RWPE2 (cell line): Measurements from ENCODE around the gene EFNB3.

Source experiments
- ATAC-seq: fragments of 200-7000 bp; cut with Tn5 transposase; 3 replicates; pipeline ENCODE4 v1.9.1; 2021; ENCODE audit warnings: low read depth
- DNase-seq: peaks from one replicate; pipeline ENCODE4 v3.0.0-alpha.2; 2020; ENCODE audit warnings: low spot score
- H3K27ac ChIP-seq: fragments of 450-650 bp; 2 replicates; pipeline ENCODE4 v1.5.1; 2017; ENCODE audit warnings: mild to moderate bottlenecking; ENCODE audit not compliant: poor library complexity, severe bottlenecking
- H3K27me3 ChIP-seq: fragments of 250-450 bp; sonication (Bioruptor Pico); 2 replicates; pipeline ENCODE4 v1.5.1; 2021; ENCODE audit warnings: mild to moderate bottlenecking, moderate library complexity; ENCODE audit not compliant: insufficient read depth, poor library complexity, severe bottlenecking
- H3K36me3 ChIP-seq: fragments of 250-450 bp; sonication (Bioruptor Pico); 2 replicates; pipeline ENCODE4 v1.5.1; 2020; ENCODE audit warnings: low read depth, mild to moderate bottlenecking, moderate library complexity
- H3K4me1 ChIP-seq: fragments of 250-450 bp; sonication (Bioruptor Pico); 2 replicates; pipeline ENCODE4 v1.5.1; 2021; ENCODE audit warnings: mild to moderate bottlenecking, moderate library complexity; ENCODE audit not compliant: insufficient read depth, poor library complexity, severe bottlenecking
- H3K4me3 ChIP-seq: fragments of 250-450 bp; sonication (Bioruptor Pico); 2 replicates; pipeline ENCODE4 v1.5.1; 2021; ENCODE audit warnings: mild to moderate bottlenecking, moderate library complexity; ENCODE audit not compliant: severe bottlenecking
- H3K9me3 ChIP-seq: fragments of 250-450 bp; sonication (Bioruptor Pico); 2 replicates; pipeline ENCODE4 v1.5.1; 2021; ENCODE audit warnings: mild to moderate bottlenecking, moderate library complexity; ENCODE audit not compliant: severe bottlenecking
- TF ChIP-seq, protein P1 (sequence below): fragments of 450-650 bp; IDR thresholded peaks from one replicate; pipeline ENCODE4 v1.5.1; 2017; ENCODE audit warnings: mild to moderate bottlenecking, moderate library complexity; ENCODE audit not compliant: poor library complexity, severe bottlenecking

The EFNB3 gene

DNA sequence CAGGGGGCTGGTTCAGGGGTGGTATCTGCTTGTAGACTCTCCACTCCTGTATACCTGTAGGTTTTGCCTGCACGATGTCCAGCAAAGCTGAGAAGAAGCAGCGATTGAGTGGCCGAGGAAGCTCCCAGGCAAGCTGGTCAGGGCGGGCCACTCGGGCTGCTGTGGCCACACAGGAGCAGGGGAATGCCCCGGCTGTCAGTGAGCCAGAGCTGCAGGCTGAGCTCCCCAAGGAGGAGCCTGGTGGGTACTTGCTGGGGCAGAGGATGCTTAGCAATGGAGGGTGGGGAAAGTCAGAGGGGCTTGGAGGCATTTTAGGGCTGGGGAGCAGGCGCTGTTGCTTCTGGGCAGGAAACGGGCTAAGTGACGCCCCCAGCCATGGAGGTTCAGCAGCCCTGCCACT, 14.7 kb downstream of the EFNB3 start:
- Histone ChIP-seq H3K27ac (no peak overlapping the region), H3K9me3 (no peaks in the 10 kb centered on the region), H3K4me1 (no peaks in the 10 kb centered on the region), H3K4me3 (no peak overlapping the region), H3K27me3 (no peaks in the 10 kb centered on the region), H3K36me3 (no peaks in the 10 kb centered on the region)
- no peak for ATAC-seq
- DNase-seq, result no peak
- TF ChIP-seq, protein P1, sequence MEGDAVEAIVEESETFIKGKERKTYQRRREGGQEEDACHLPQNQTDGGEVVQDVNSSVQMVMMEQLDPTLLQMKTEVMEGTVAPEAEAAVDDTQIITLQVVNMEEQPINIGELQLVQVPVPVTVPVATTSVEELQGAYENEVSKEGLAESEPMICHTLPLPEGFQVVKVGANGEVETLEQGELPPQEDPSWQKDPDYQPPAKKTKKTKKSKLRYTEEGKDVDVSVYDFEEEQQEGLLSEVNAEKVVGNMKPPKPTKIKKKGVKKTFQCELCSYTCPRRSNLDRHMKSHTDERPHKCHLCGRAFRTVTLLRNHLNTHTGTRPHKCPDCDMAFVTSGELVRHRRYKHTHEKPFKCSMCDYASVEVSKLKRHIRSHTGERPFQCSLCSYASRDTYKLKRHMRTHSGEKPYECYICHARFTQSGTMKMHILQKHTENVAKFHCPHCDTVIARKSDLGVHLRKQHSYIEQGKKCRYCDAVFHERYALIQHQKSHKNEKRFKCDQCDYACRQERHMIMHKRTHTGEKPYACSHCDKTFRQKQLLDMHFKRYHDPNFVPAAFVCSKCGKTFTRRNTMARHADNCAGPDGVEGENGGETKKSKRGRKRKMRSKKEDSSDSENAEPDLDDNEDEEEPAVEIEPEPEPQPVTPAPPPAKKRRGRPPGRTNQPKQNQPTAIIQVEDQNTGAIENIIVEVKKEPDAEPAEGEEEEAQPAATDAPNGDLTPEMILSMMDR, result no peak

DNA sequence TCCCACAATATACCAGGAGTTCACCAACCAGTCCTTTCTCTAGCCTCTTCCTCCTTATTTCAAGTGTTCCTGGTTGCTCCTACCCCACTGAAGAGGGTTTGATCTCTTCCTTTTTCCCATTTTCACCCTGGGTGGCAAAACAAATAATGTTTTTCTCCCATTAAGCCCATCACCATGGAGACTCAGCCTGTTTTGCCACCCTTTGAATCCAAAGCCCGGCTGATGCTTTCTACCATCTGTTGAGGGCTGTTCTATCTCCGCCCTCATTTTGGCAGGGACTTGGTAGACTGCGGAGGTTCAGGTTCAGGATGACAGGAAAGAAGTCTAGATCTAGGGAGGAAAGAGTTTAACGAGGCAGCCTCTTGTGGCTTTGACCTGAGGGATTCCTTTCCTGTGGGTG, 15.1 kb downstream of the EFNB3 start:
- no peaks in the 10 kb centered on the region for H3K27me3 ChIP-seq
- H3K27ac ChIP-seq, result no peak overlapping the region
- TF ChIP-seq, protein P1, result no peak
- ATAC-seq, result no peak
- no peaks in the 10 kb centered on the region for H3K9me3 ChIP-seq
- no peak overlapping the region for H3K4me3 ChIP-seq
- no peak for DNase-seq
- H3K4me1 ChIP-seq, result no peaks in the 10 kb centered on the region
- H3K36me3 ChIP-seq, result no peaks in the 10 kb centered on the region

DNA sequence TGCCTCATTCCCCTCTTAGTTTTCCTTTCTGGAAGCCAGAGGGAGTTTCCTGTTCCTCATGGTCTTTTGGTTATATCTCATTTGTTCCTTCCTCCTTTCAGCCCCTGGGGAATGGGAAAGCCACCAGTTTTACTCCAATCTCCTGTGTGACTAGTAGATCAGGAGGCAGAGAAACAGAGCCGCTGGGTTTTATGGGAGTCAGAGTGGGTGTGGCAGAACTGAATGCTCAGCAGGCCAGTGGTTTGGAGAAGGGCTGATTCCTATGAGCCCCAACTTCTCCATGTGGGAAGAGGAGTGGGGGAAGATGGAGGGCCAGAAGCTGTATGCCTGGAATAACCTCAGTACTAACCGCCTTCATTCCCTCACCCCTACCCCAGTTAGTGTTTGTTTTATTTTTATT, 16.6 kb downstream of the EFNB3 start:
- no peaks in the 10 kb centered on the region for H3K9me3 ChIP-seq
- H3K27ac ChIP-seq, result no peak overlapping the region
- no peaks in the 10 kb centered on the region for H3K36me3 ChIP-seq
- ATAC-seq (no peak), DNase-seq (no peak)
- no peak overlapping the region for H3K4me3 ChIP-seq
- TF ChIP-seq, protein P1, result no peak
- H3K27me3 ChIP-seq, result no peaks in the 10 kb centered on the region
- no peaks in the 10 kb centered on the region for H3K4me1 ChIP-seq

DNA sequence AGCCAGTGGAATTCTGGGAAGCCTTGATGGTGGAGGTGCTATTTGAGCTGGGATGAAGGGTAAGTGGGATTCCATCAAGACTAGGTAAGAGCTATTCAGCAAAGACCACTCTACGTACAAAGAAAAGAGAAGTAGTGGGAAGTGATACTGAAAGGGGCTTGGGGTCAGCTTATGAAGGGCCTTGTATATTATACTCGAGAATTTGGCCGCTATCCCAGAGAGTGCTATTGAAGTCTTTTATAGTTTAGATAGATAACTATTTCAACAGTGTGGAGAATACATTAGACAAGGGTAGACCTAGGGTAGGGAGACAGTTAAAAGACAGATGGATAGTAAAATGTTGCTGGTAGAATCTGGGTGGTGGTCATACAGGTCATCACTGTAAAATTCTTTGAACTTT, 22.9 kb downstream of the EFNB3 start:
- TF ChIP-seq, protein P1, result no peak
- H3K4me1 ChIP-seq, result no peaks in the 10 kb centered on the region
- no peaks in the 10 kb centered on the region for H3K9me3 ChIP-seq
- DNase-seq (no peak), ATAC-seq (no peak)
- H3K36me3 ChIP-seq, result no peaks in the 10 kb centered on the region
- no peak overlapping the region for H3K4me3 ChIP-seq
- H3K27ac ChIP-seq, result no peak overlapping the region
- no peaks in the 10 kb centered on the region for H3K27me3 ChIP-seq

DNA sequence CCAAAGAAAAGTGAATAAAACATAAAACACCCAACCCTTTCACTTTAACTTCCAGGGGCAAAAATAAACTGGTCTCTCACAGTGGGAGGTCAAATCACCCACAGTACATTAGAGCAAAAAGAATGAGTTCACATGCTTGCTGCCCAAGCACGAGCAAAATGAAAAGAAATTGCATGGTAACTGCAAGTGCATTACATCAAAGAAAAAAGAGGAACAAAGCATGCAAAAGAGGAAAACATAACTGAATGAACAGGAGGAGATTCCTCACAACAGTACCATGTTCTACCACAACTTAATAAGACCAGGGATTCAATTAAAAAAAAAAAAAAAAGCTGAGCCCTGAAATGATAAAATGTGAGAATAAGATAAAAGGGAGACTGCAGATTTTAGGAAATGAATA, 24.8 kb downstream of the EFNB3 start:
- Histone ChIP-seq H3K9me3 (no peaks in the 10 kb centered on the region), H3K4me1 (no peaks in the 10 kb centered on the region), H3K36me3 (no peaks in the 10 kb centered on the region), H3K27me3 (no peaks in the 10 kb centered on the region), H3K4me3 (no peak overlapping the region), H3K27ac (no peak overlapping the region)
- DNase-seq (no peak), ATAC-seq (no peak)
- TF ChIP-seq, protein P1, result no peak
